ENCODE measurements around the gene TOR4A. TPM values are rescaled to one million over a fixed set of nuclear protein-coding genes. Genes with fewer than 3 reads are reported as not detected.

Gene TOR4A
- total RNA-seq, 4 donors from 2014 or later: 3.3 to 9.0 (median 6.6) TPM

DNA sequence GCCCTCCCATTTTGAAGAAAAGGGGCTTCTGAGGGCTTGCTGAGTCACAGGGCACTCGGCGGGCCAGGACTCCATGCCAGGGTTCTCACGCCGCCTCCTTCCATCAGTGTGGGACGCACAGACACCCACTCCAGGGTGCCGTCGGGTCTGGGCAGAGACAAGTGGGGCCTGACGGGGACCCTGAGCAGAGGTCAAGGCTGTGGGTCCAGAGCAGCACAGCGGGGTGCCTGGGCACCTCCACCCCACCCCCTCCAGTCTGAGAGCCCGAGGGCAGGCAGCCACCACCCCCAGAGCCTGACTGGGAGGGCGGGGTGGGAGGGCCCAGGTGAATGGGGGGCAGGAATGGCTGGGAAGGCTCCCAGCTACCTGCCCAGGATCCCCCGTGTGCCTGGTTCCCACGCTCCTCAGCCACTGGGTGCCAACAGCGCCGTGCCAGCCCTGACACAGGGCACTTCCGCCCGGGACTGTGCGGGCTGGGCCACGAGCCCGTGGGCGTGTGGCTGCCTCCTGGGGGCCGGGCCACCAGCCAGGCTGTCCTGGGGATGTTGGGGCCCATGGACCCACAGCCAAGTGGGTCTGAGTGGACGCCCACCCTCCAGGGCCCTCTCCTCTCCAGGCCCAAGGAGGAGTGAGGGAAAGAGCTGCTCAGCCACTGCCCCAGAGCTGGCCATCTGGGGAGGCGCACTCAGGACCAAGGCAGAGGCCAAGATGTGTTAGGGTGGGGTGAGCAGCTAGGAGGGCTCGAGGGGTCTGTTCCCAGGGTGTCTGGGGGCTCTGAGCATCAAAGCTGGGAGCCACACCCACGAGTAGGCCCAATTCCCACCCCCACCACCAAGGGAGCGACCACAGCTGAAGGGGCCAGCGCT lies 34.7 kb downstream of the TOR4A start:
- TF ChIP-seq, protein P1, sequence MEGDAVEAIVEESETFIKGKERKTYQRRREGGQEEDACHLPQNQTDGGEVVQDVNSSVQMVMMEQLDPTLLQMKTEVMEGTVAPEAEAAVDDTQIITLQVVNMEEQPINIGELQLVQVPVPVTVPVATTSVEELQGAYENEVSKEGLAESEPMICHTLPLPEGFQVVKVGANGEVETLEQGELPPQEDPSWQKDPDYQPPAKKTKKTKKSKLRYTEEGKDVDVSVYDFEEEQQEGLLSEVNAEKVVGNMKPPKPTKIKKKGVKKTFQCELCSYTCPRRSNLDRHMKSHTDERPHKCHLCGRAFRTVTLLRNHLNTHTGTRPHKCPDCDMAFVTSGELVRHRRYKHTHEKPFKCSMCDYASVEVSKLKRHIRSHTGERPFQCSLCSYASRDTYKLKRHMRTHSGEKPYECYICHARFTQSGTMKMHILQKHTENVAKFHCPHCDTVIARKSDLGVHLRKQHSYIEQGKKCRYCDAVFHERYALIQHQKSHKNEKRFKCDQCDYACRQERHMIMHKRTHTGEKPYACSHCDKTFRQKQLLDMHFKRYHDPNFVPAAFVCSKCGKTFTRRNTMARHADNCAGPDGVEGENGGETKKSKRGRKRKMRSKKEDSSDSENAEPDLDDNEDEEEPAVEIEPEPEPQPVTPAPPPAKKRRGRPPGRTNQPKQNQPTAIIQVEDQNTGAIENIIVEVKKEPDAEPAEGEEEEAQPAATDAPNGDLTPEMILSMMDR (IDR thresholded peaks at IDR 0.05; ENCODE audit: low read depth): no peak

DNA sequence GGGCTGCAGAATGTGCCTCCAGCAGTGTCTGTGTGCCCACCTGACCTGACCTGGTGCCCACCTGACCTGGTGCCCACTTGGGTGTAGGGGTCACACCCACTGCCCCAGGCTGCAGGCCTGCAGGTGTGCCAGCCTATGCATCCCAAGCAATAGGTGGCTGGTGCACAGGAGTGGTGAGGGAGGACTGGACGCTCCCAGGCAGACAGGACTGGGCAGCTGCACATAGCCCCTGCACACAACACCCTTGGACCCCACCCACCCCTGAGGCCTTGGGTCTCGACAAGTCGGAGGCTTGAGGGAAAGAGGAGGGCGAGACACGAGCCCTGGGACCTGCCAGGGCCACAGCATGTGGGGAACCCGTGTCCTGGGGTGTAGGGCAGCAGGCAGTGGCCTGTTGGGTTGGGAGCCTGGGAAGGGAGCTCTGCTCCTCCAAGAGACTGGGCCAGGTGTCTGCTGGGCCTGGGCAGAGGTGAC lies 35.4 kb downstream of the TOR4A start:
- TF ChIP-seq, protein P1 (IDR thresholded peaks at IDR 0.05; ENCODE audit: low read depth): no peak

- TF ChIP-seq, protein P1 (IDR thresholded peaks at IDR 0.05; ENCODE audit: low read depth): no peak
Measured at GRCh38 chr9:137313326-137313936, 35.9 kb downstream of the TOR4A start.

DNA sequence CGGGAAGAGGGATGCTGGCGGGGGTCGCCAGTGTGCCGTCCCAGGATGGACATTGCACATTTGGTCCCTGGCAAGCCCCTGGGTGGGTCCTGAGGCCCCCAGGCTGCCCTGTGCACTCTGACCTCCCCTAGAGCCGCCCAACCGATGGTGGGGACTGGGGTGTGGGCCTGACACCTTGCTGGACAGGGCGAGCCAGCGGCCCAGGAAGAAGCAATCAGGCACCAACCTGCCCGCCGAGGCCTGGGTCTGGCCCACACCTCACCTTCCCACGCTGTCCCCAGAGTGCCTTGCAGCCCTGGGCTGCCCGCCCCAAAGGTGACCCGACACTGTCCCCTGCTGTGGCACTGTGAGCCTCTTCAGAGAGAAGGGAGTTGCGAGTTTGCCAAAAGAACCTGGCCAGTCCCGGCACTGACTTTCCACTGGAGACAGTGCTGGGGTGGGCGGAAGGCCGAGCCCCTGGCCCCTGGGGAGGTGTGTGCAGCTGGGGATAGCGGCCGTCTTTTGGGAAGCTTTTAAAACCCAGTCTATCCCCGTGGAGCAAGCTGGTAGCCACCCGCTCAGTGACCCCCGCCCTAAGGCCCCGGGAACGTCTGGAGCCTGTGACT lies 36.5 kb downstream of the TOR4A start:
- TF ChIP-seq, protein P1 (IDR thresholded peaks at IDR 0.05; ENCODE audit: low read depth): no peak

GRCh38 chr9:137314561-137315560 lies 37.3 kb downstream of the TOR4A start:
- TF ChIP-seq, protein P1 (IDR thresholded peaks at IDR 0.05; ENCODE audit: low read depth): no peak

DNA sequence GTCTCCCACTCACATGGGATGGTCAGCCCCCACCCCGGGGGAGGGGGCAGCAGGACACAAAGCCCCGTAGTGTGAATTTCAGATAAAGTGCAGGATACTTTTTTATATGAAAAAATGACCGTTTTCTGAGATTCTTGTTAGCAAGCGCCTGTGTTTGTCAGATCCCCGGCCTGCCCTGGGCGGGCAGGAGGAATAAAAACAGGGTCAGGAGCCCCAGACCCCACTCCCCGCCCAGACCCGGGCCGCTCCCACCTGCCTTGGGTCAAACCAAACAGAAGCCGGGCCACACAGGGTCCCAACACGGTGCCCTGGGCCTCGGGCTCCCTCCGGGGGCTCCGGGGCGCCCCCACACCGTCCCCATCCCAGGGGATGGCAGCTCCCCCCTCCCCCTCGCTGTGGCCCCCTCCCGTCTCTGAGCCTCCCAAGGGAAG lies 38.1 kb downstream of the TOR4A start:
- TF ChIP-seq, protein P1 (IDR thresholded peaks at IDR 0.05; ENCODE audit: low read depth): no peak
